HepG2 (cell line): ENCODE results near the gene ANKEF1. TPM values are rescaled to one million over a fixed set of nuclear protein-coding genes. Genes with fewer than 3 reads are reported as not detected.
"Not testable (repeated sequence)": the region's sequence is repeated elsewhere in the genome, so short reads cannot be mapped to it uniquely, and the experiment has no call there.

Experiments
- ATAC-seq: fragments of 200-7000 bp; cut with Tn5 transposase; 3 replicates; pipeline ENCODE4 v1.9.1; 2020; ENCODE audit warnings: mild to moderate bottlenecking, moderate library complexity
- BruUV-seq: library from RNA; stranded (reverse); fragments of 400-500 nt; replicated peaks from 2 replicates; lab custom pipeline; 2021; lab: Mats Ljungman, UMichigan
- CTCF ChIA-PET: fragments of 300-600 bp; formaldehyde crosslinking; extraction: SDS; loops from one replicate; lab custom pipeline; 2021; ENCODE audit warnings: low total read pairs, inconsistent platforms, low intra/inter-chr PET ratio; lab: Yijun Ruan, JAX
- POLR2A ChIA-PET: fragments of 350-600 bp; sonication (Branson Sonifier 250); formaldehyde crosslinking; loops from one replicate; lab custom pipeline; 2020; ENCODE audit warnings: antibody characterized with exemption, inconsistent platforms; lab: Yijun Ruan, JAX
- DNase-seq: peaks from one replicate; pipeline ENCODE4 v3.0.0-alpha.2; 2015; ENCODE audit warnings: low spot score
- FAIRE-seq: peaks from 3 replicates; lab custom pipeline; 2011; peaks lifted over from hg19 to GRCh38; lab: Jason Lieb, UNC
- H2AFZ ChIP-seq: one replicate; pipeline ENCODE4 v1.6.1; 2011; ENCODE audit warnings: low read length, inconsistent platforms
- H3K27ac ChIP-seq: fragments of 300-600 bp; 3 replicates; pipeline ENCODE4 v1.8.0; 2011; ENCODE audit warnings: mixed run types, mild to moderate bottlenecking, mixed read lengths, low read length, inconsistent platforms; ENCODE audit not compliant: insufficient read depth; ENCODE audit errors: extremely low read length
- H3K27me3 ChIP-seq, 2 experiments: fragments of 200-600 bp in 1 of 2; 2 replicates in 1 of 2; 3 replicates in 1 of 2; pipeline versions ENCODE4 v1.6.0 to v1.8.0; 2011; ENCODE audit warnings: low read length in 2 of 2, mild to moderate bottlenecking in 2 of 2, moderate library complexity in 2 of 2, inconsistent platforms in 1 of 2; ENCODE audit not compliant: insufficient read depth in 2 of 2, control insufficient read depth in 1 of 2
- H3K36me3 ChIP-seq, 2 experiments: fragments of 200-600 bp in 1 of 2; replicated peaks in 1 of 2; 2 replicates in 1 of 2; 3 replicates in 1 of 2; pipeline versions ENCODE4 v1.5.1 to v1.8.0; 2011; ENCODE audit warnings: low read length in 2 of 2, inconsistent platforms in 1 of 2; ENCODE audit not compliant: insufficient read depth in 2 of 2, control insufficient read depth in 1 of 2
- H3K4me1 ChIP-seq: 2 replicates; pipeline ENCODE4 v1.5.1; 2012; ENCODE audit warnings: low read length, inconsistent platforms; ENCODE audit not compliant: insufficient read depth
- H3K4me2 ChIP-seq: 2 replicates; pipeline ENCODE4 v1.6.0; 2011; ENCODE audit warnings: low read depth, low read length, inconsistent platforms
- H3K4me3 ChIP-seq, 3 experiments: fragments of 200-600 bp in 1 of 3; sonication (generic), shearing (Covaris generic) in 1 of 3; replicated peaks in 1 of 3; 2 replicates each; pipeline ENCODE4 v1.5.1; 2011 to 2016; ENCODE audit warnings: low read length in 3 of 3, inconsistent platforms in 2 of 3, low read depth in 2 of 3, mild to moderate bottlenecking in 2 of 3, control low read depth in 1 of 3, mixed read lengths in 1 of 3; ENCODE audit not compliant: insufficient read depth in 1 of 3
- H3K79me2 ChIP-seq: one replicate; pipeline ENCODE4 v1.6.1; 2011; ENCODE audit warnings: low read length, inconsistent platforms; ENCODE audit not compliant: insufficient read depth
- H3K9ac ChIP-seq: 2 replicates; pipeline ENCODE4 v1.6.0; 2011; ENCODE audit warnings: mild to moderate bottlenecking, low read depth, low read length, inconsistent platforms; ENCODE audit not compliant: insufficient read depth
- H3K9me3 ChIP-seq: 2 replicates; pipeline ENCODE4 v1.5.1; 2012; ENCODE audit warnings: mild to moderate bottlenecking, low read length
- H4K20me1 ChIP-seq: 2 replicates; pipeline ENCODE4 v1.6.0; 2011; ENCODE audit warnings: inconsistent platforms, mild to moderate bottlenecking, low read length, moderate library complexity; ENCODE audit not compliant: insufficient read depth
- AGO2 ChIP-seq: fragments of 200-400 bp; formaldehyde crosslinking; optimal IDR thresholded peaks from 2 replicates; pipeline ENCODE3; 2017; ENCODE audit warnings: mild to moderate bottlenecking, low read depth, low read length, moderate library complexity
- BCL6 ChIP-seq: IDR thresholded peaks from 2 replicates; pipeline ENCODE4 v1.6.1; 2016; ENCODE audit warnings: missing genetic modification reagents, missing compliant biosample characterization
- CCAR2 ChIP-seq: fragments of 200-400 bp; formaldehyde crosslinking; optimal IDR thresholded peaks from 2 replicates; pipeline ENCODE3; 2018; ENCODE audit warnings: low read depth, mild to moderate bottlenecking, low read length, moderate library complexity
- HOXA9 ChIP-seq: sonication (generic); formaldehyde crosslinking; IDR thresholded peaks from 2 replicates; pipeline ENCODE4 v1.8.1; 2022; ENCODE audit warnings: missing genetic modification reagents, mild to moderate bottlenecking, moderate library complexity, borderline replicate concordance
- NFIB ChIP-seq: sonication (generic); formaldehyde crosslinking; IDR thresholded peaks from 2 replicates; pipeline ENCODE4 v1.9.0; 2021; ENCODE audit warnings: missing genetic modification reagents, mild to moderate bottlenecking, borderline replicate concordance
- PITX1 ChIP-seq: sonication (generic); formaldehyde crosslinking; IDR thresholded peaks from 2 replicates; pipeline ENCODE4 v1.5.1; 2020; ENCODE audit warnings: mild to moderate bottlenecking, missing genetic modification reagents
- POLR2G ChIP-seq: fragments of 200-400 bp; formaldehyde crosslinking; IDR thresholded peaks from 2 replicates; pipeline ENCODE4 v1.6.1; 2018; ENCODE audit warnings: mild to moderate bottlenecking, low read depth, low read length, moderate library complexity
- SRSF4 ChIP-seq: fragments of 200-400 bp; formaldehyde crosslinking; IDR thresholded peaks from one replicate; pipeline ENCODE4 v1.6.1; 2018; ENCODE audit warnings: mild to moderate bottlenecking, low read depth, low read length, moderate library complexity; ENCODE audit not compliant: poor library complexity, severe bottlenecking
- ZNF747 ChIP-seq: sonication (generic); formaldehyde crosslinking; IDR thresholded peaks from 2 replicates; pipeline ENCODE4 v1.8.1; 2023; ENCODE audit warnings: missing genetic modification reagents, mild to moderate bottlenecking, borderline replicate concordance
- WGBS: methylation state at CpG from one replicate; pipeline ENCODE4 v1.1.6; 2017; ENCODE audit warnings: low lambda C conversion rate; 5-methylcytosine and 5-hydroxymethylcytosine counted together
- in situ Hi-C: cut with HindIII; loops from 2 replicates; pipeline ENCODE4 v1.10.0; 2017; ENCODE audit warnings: low pct_unique_long_range_greater_than_20kb; ENCODE audit not compliant: extremely low pct_ligation_motif_present
- intact Hi-C: fragments of 100-400 bp; cut with micrococcal nuclease; formaldehyde crosslinking; loops from one replicate; pipeline ENCODE4 v1.10.0; 2022; ENCODE audit not compliant: unreplicated experiment
- polyA plus RNA-seq, 8 experiments: library from polyadenylated mRNA; depleted of rRNA in 3 of 8; stranded (reverse) in 7 of 8; unstranded in 1 of 8; fragments of >200 nt; fragmentation: Illumina TruSeq in 4 of 8; extraction: Trizol in 4 of 8; gene quantifications; 2 replicates each; pipeline versions ENCODE4 v1.2.1 to v1.2.3, GENCODE V29; 2011 to 2016; ENCODE audit warnings: low read depth in 4 of 8, missing spikeins in 1 of 8, mixed read lengths in 1 of 8; ENCODE audit not compliant: insufficient read depth in 1 of 8
- total RNA-seq, 5 experiments: library from RNA; depleted of rRNA; stranded (reverse); fragments of >200 nt; fragmentation: Illumina TruSeq; extraction: Trizol; gene quantifications; 2 replicates each; pipeline ENCODE4 v1.2.3, GENCODE V29; 2016; ENCODE audit warnings: low read depth in 1 of 5
- TF ChIP-seq, protein P1 (sequence below): IDR thresholded peaks from 2 replicates; pipeline ENCODE4 v1.6.1; 2012; ENCODE audit warnings: low read depth, low read length, improper control_type of control experiment

Gene ANKEF1
- total and polyA plus RNA-seq, 2 of the 13 experiments (the other 11 are each of a cell fraction or from before 2014, with no cell fraction given) = 3.1 to 8.6 TPM

DNA sequence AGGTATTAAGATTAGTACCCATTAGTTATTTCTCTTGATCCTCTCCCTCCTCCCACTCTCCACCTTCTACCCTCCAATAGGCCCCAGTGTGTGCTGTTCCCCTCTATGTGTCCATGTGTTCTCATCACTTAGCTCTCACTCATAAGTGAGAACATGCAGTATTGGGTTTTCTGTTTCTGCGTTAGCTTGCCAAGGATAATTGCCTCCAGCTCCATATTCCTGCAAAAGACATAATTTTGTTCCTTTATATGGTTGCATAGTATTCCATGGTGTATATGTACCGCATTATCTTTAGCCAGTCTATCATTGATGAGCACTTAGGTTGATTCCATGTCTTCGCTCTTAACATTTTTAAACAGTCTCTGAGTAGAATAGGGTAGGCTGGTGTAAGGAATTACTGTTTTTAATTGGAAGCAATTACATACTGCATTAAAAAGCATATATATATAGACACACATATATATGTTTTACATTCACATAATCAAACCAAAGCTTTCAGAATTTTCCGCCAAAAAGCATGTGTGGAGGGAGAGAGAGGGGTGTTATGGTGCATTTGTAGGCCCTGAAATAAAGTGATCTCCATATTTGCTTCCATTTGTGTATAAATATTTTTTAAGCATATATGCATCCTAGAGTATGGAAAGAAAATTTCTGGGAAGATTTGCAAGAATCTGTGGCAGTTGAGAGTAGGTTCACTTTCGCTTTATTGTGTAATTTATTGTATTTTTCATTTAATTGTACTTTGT, 709 bp upstream of the ANKEF1 start (continued):
- TF ChIP-seq PITX1 (CRISPR knock-in tag) (no peak), CCAR2 (no peak), BCL6 (no peak), AGO2 (no peak), HOXA9 (CRISPR knock-in tag) (0 out of 2 replicates have a peak, but pooled peaks have one; percentile 16), SRSF4 (no peak), NFIB (CRISPR knock-in tag) (no peak), ZNF747 (CRISPR knock-in tag) (no peak), POLR2G (no peak)
- TF ChIP-seq, protein P1, sequence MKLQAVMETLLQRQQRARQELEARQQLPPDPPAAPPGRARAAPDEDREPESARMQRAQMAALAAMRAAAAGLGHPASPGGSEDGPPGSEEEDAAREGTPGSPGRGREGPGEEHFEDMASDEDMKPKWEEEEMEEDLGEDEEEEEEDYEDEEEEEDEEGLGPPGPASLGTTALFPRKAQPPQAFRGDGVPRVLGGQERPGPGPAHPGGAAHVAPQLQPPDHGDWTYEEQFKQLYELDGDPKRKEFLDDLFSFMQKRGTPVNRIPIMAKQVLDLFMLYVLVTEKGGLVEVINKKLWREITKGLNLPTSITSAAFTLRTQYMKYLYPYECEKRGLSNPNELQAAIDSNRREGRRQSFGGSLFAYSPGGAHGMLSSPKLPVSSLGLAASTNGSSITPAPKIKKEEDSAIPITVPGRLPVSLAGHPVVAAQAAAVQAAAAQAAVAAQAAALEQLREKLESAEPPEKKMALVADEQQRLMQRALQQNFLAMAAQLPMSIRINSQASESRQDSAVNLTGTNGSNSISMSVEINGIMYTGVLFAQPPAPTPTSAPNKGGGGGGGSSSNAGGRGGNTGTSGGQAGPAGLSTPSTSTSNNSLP = no peak
- TF ChIP-seq, all 625 proteins: peak for 4

DNA sequence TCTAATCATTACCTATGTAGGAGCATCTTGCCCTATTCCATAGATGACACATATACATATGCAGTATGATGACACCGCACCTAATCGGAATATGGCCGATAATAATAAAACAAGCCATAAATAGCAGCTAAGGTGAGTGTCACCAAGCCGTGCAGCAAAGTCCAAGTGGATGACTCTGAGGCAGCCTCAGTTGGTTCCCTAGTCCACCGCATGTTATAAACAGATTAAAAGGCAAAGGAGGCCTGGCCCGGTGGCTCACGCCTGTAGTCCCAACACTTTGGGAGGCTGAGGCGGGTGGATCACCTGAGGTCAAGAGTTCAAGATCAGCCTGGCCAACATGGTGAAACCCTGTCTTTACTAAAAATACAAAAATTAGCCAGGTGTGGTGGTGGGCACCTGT, 1.5 kb downstream of the ANKEF1 start:
- BruUV-seq, H3K27me3 ChIP-seq, H2AFZ ChIP-seq, ATAC-seq, H3K79me2 ChIP-seq, in situ Hi-C loops, H3K9ac ChIP-seq, H3K9me3 ChIP-seq, H4K20me1 ChIP-seq, H3K4me3 ChIP-seq, H3K36me3 ChIP-seq, H3K4me2 ChIP-seq, FAIRE-seq, H3K27ac ChIP-seq, POLR2A ChIA-PET, DNase-seq, intact Hi-C loops, CTCF ChIA-PET: not testable (repeated sequence)
- 97% methylated on average over 8 of the region's 8 CpGs for WGBS
- H3K4me1 ChIP-seq = peaks cover 24% of the 10 kb centered on the region
